MM.1S (cell line): Measurements from ENCODE around the gene ZCCHC8.

Experiments used
- CTCF ChIP-seq: fragments of 300-600 bp; sonication (generic); IDR thresholded peaks from 2 replicates; pipeline ENCODE4 v1.5.1; 2016; ENCODE audit warnings: antibody characterized with exemption, low read length, mixed read lengths
- EZH2 ChIP-seq: fragments of 300-600 bp; sonication (generic); optimal IDR thresholded peaks from 2 replicates; pipeline ENCODE3; 2017; ENCODE audit warnings: low read depth, mild to moderate bottlenecking, antibody characterized with exemption, low read length, mixed read lengths

GRCh38 chr12:122519418-122519817, 18.7 kb upstream of the ZCCHC8 start:
- TF ChIP-seq CTCF (no peak), EZH2 (no peak)
